Urothelium cell line (cell line): ENCODE results near the gene COPA.

Source experiments
- DNase-seq: peaks from one replicate; pipeline ENCODE4 v3.0.0; 2011; ENCODE audit warnings: low spot score, mixed read lengths
- FAIRE-seq: peaks from 2 replicates; lab custom pipeline; 2011; peaks lifted over from hg19 to GRCh38; lab: Jason Lieb, UNC

The COPA gene

GRCh38 chr1:160277330-160277729 lies 65.7 kb downstream of the COPA start:
- no peak for FAIRE-seq
- DNase-seq = no peak

- FAIRE-seq = no peak
- no peak for DNase-seq
Measured at GRCh38 chr1:160271025-160271424, 72.0 kb downstream of the COPA start.

GRCh38 chr1:160267284-160267991 lies 75.6 kb downstream of the COPA start:
- DNase-seq (no peak), FAIRE-seq (no peak)

GRCh38 chr1:160264795-160265307 lies 78.2 kb downstream of the COPA start:
- FAIRE-seq = no peak
- no peak for DNase-seq

- FAIRE-seq (peak; percentile 92), DNase-seq (peak; percentile 97)
Measured at GRCh38 chr1:160261893-160262794, 80.9 kb downstream of the COPA start, which contains the start of gene DCAF8. DCAF8 (minus strand) TSS chr1:160262549; CDS start chr1:160244008, 18,541 bp downstream.

GRCh38 chr1:160261556-160261892 lies 81.5 kb downstream of the COPA start:
- FAIRE-seq (no peak), DNase-seq (peak; percentile 39)

- DNase-seq = peak; percentile 42
- FAIRE-seq = no peak
Measured at GRCh38 chr1:160260406-160261382, 82.4 kb downstream of the COPA start.

GRCh38 chr1:160258177-160258798 lies 84.8 kb downstream of the COPA start:
- no peak for FAIRE-seq

GRCh38 chr1:160257411-160258015 lies 85.5 kb downstream of the COPA start:
- FAIRE-seq (no peak), DNase-seq (no peak)

More at GRCh38 chr1:160258177-160258798, 84.8 kb downstream of the COPA start:
- DNase-seq = no peak

GRCh38 chr1:160256396-160257046 lies 86.5 kb downstream of the COPA start:
- no peak for FAIRE-seq
- peak; percentile 11 for DNase-seq

- no peak for DNase-seq
Measured at GRCh38 chr1:160255781-160256300, 87.2 kb downstream of the COPA start.

GRCh38 chr1:160251687-160252526 lies 91.1 kb downstream of the COPA start:
- FAIRE-seq (no peak), DNase-seq (peak; percentile 57)

More at GRCh38 chr1:160255781-160256300, 87.2 kb downstream of the COPA start:
- FAIRE-seq = no peak

- DNase-seq (no peak), FAIRE-seq (no peak)
Measured at GRCh38 chr1:160251011-160251410, 92.0 kb downstream of the COPA start.

- FAIRE-seq (no peak), DNase-seq (no peak)
Measured at GRCh38 chr1:160247053-160247452, 96.0 kb downstream of the COPA start.

GRCh38 chr1:160245434-160245833 lies 97.6 kb downstream of the COPA start:
- FAIRE-seq = no peak
- no peak for DNase-seq

GRCh38 chr1:160244209-160244608 lies 98.8 kb downstream of the COPA start:
- no peak for DNase-seq

GRCh38 chr1:160243767-160244166 lies 99.3 kb downstream of the COPA start:
- DNase-seq (no peak), FAIRE-seq (no peak)

More at GRCh38 chr1:160244209-160244608, 98.8 kb downstream of the COPA start:
- FAIRE-seq = no peak
